ENCODE results near the gene ESRRB.

Gene ESRRB

GRCh38 chr14:76330411-76331327 is 45.3 kb upstream of the ESRRB start:
- Histone ChIP-seq H3K4me3 (ENCODE audit: low read depth in 1 of 2, low read length in 1 of 2) (no peak overlapping the region), H3K27me3 (peaks cover 57% of the 10 kb centered on the region), H3K4me1 (ENCODE audit: control insufficient read depth in 1 of 2, insufficient read depth in 1 of 2, low read depth in 1 of 2, low read length in 1 of 2) (no peaks in the 10 kb centered on the region), H3K9me3 (no peaks in the 10 kb centered on the region), H3K27ac (no peak overlapping the region), H3K36me3 (no peaks in the 10 kb centered on the region)
- TF ChIP-seq, protein P1, sequence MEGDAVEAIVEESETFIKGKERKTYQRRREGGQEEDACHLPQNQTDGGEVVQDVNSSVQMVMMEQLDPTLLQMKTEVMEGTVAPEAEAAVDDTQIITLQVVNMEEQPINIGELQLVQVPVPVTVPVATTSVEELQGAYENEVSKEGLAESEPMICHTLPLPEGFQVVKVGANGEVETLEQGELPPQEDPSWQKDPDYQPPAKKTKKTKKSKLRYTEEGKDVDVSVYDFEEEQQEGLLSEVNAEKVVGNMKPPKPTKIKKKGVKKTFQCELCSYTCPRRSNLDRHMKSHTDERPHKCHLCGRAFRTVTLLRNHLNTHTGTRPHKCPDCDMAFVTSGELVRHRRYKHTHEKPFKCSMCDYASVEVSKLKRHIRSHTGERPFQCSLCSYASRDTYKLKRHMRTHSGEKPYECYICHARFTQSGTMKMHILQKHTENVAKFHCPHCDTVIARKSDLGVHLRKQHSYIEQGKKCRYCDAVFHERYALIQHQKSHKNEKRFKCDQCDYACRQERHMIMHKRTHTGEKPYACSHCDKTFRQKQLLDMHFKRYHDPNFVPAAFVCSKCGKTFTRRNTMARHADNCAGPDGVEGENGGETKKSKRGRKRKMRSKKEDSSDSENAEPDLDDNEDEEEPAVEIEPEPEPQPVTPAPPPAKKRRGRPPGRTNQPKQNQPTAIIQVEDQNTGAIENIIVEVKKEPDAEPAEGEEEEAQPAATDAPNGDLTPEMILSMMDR (IDR thresholded peaks at IDR 0.05) = no peak

DNA sequence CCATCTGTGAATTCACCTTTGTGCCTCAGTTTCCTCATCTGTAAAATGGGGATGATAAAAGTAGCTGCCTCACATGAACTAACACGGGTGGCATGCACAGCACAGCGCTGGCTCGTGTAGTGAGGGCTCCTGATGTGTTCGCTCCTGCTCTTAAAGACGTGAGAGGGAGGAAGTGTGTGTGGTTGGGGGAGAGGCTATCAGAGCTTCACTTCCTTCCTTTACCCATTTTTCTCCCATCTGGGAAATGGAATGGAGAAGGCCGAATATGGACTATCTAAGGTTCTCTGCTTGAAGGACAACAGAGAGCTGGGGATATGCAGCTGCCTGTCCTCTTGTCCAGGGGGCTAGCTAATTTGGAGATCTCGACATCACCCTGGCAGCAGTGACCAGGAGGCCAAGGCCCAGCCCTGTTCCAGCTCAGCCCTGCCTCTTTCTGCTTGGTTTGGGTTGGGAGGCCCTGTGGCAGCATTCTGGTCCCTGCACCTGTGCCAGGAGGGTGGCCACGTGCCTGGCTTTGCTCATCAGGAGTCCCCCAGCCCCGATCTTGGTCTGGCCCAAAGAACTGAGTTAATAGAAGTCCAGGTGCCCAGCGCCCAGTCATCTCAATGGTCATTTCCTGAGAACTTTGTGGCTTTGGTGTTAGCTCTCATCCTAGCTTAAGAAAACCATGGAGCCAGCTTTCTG is 44.5 kb upstream of the ESRRB start:
- Histone ChIP-seq H3K4me3 (ENCODE audit: low read depth in 1 of 2, low read length in 1 of 2) (no peak overlapping the region), H3K27me3 (peaks cover 65% of the 10 kb centered on the region), H3K27ac (no peak overlapping the region), H3K4me1 (ENCODE audit: control insufficient read depth in 1 of 2, insufficient read depth in 1 of 2, low read depth in 1 of 2, low read length in 1 of 2) (no peaks in the 10 kb centered on the region), H3K9me3 (no peaks in the 10 kb centered on the region), H3K36me3 (no peaks in the 10 kb centered on the region)
- TF ChIP-seq, protein P1 (IDR thresholded peaks at IDR 0.05) = no peak

GRCh38 chr14:76333664-76334063 is 42.3 kb upstream of the ESRRB start:
- peaks cover 58% of the 10 kb centered on the region for H3K27me3 ChIP-seq
- H3K36me3 ChIP-seq = no peaks in the 10 kb centered on the region
- no peak overlapping the region for H3K27ac ChIP-seq
- no peak overlapping the region for H3K4me3 ChIP-seq (ENCODE audit: low read depth in 1 of 2, low read length in 1 of 2)
- TF ChIP-seq, protein P1 (IDR thresholded peaks at IDR 0.05) = no peak
- no peaks in the 10 kb centered on the region for H3K4me1 ChIP-seq (ENCODE audit: control insufficient read depth in 1 of 2, insufficient read depth in 1 of 2, low read depth in 1 of 2, low read length in 1 of 2)
- H3K9me3 ChIP-seq = no peaks in the 10 kb centered on the region

DNA sequence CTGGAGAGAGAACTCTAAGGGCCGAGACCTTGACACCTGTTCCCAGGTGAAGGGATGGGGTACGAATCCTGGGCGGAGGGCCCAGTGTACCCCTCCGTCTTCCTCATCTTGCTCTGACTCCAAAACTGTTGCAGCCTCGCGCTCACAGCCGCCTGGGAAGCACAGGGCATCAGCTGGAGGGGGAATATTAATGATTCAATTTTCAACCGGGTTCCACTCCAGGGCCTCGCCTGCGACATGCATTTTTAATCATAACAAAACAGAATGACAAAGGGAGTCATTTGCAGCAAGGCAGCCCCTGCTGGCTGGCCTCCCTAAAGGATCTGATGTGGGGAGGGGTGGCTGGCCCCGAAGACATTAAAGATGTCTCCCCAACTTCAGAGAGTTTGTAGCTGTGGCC is 41.6 kb upstream of the ESRRB start:
- Histone ChIP-seq H3K4me1 (ENCODE audit: control insufficient read depth in 1 of 2, insufficient read depth in 1 of 2, low read depth in 1 of 2, low read length in 1 of 2) (no peaks in the 10 kb centered on the region), H3K4me3 (ENCODE audit: low read depth in 1 of 2, low read length in 1 of 2) (no peak overlapping the region), H3K9me3 (no peaks in the 10 kb centered on the region), H3K27me3 (peaks cover 52% of the 10 kb centered on the region), H3K27ac (no peak overlapping the region), H3K36me3 (no peaks in the 10 kb centered on the region)
- TF ChIP-seq, protein P1 (IDR thresholded peaks at IDR 0.05) = no peak

DNA sequence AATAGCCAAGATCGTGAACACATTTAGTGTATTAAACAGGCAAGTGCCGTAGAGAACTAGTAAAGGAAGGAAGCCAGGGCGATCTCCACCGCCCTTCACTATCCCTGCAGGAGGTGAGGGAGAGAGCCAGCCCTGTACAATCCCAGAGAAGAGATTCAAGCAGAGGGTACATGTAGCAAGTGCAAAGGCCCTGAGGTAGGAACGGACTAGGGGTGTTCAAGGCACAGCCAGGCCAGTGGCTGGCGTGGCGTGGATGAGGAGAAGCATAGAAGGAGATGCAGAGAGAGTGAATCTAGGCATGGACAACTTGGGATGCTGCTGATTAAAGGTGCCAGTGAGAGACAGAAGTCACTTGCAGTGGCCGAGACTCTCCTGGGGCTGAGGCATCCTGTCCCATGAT is 39.1 kb upstream of the ESRRB start:
- TF ChIP-seq, protein P1 (IDR thresholded peaks at IDR 0.05) = no peak

More for the DNA sequence above, 39.1 kb upstream of the ESRRB start:
- no peaks in the 10 kb centered on the region for H3K4me1 ChIP-seq (ENCODE audit: control insufficient read depth in 1 of 2, insufficient read depth in 1 of 2, low read depth in 1 of 2, low read length in 1 of 2)
- H3K27ac ChIP-seq = no peak overlapping the region
- no peaks in the 10 kb centered on the region for H3K9me3 ChIP-seq
- peaks cover 26% of the 10 kb centered on the region for H3K27me3 ChIP-seq
- no peak overlapping the region for H3K4me3 ChIP-seq (ENCODE audit: low read depth in 1 of 2, low read length in 1 of 2)
- H3K36me3 ChIP-seq = no peaks in the 10 kb centered on the region
